Trophoblast cell (in vitro differentiated cells and primary cell): ENCODE measurements around the gene RIT2.
"Not testable (repeated sequence)": the region's sequence is repeated elsewhere in the genome, so short reads cannot be mapped to it uniquely, and the experiment has no call there.

Experiments
- DNase-seq, 2 donors: peaks; one replicate each; pipeline ENCODE4 v3.0.0-alpha.2; 2016
- H2AFZ ChIP-seq: 2 replicates; pipeline ENCODE4 v1.6.1; 2013; ENCODE audit warnings: low read length, moderate library complexity, mild to moderate bottlenecking; ENCODE audit not compliant: insufficient read depth, poor library complexity
- H2AK5ac ChIP-seq: 2 replicates; pipeline ENCODE4 v1.6.1; 2013; ENCODE audit warnings: mild to moderate bottlenecking, low read length
- H2BK120ac ChIP-seq: 2 replicates; pipeline ENCODE4 v1.6.1; 2013; ENCODE audit warnings: low read length, mild to moderate bottlenecking, moderate library complexity; ENCODE audit not compliant: insufficient read depth, poor library complexity
- H2BK12ac ChIP-seq: 2 replicates; pipeline ENCODE4 v1.6.1; 2013; ENCODE audit warnings: mild to moderate bottlenecking, low read length, moderate library complexity
- H2BK5ac ChIP-seq: 2 replicates; pipeline ENCODE4 v1.6.1; 2013; ENCODE audit warnings: low read length, low read depth, moderate library complexity, mild to moderate bottlenecking; ENCODE audit not compliant: poor library complexity
- H3K14ac ChIP-seq: 2 replicates; pipeline ENCODE4 v1.6.1; 2013; ENCODE audit warnings: mild to moderate bottlenecking, low read length
- H3K18ac ChIP-seq: 2 replicates; pipeline ENCODE4 v1.6.1; 2013; ENCODE audit warnings: mild to moderate bottlenecking, low read length
- H3K23ac ChIP-seq: 2 replicates; pipeline ENCODE4 v1.6.1; 2013; ENCODE audit warnings: low read length
- H3K27ac ChIP-seq: 2 replicates; pipeline ENCODE4 v1.5.1; 2013; ENCODE audit warnings: low read depth, mild to moderate bottlenecking, inconsistent platforms, low read length, moderate library complexity
- H3K27me3 ChIP-seq: 2 replicates; pipeline ENCODE4 v1.6.1; 2013; ENCODE audit warnings: inconsistent platforms, mild to moderate bottlenecking, low read length, moderate library complexity; ENCODE audit not compliant: insufficient read depth
- H3K36me3 ChIP-seq, 2 experiments: 1 replicate in 1 of 2; 2 replicates in 1 of 2; pipeline ENCODE4 v1.6.1; 2013; ENCODE audit warnings: low read length in 2 of 2, mild to moderate bottlenecking in 2 of 2, moderate library complexity in 1 of 2; ENCODE audit not compliant: insufficient read depth in 2 of 2, control insufficient read depth in 1 of 2
- H3K4ac ChIP-seq: 2 replicates; pipeline ENCODE4 v1.6.1; 2013; ENCODE audit warnings: low read depth, mild to moderate bottlenecking, low read length, moderate library complexity
- H3K4me1 ChIP-seq, 2 experiments: 1 replicate in 1 of 2; 2 replicates in 1 of 2; pipeline ENCODE4 v1.6.1; 2013; ENCODE audit warnings: low read length in 2 of 2, mild to moderate bottlenecking in 2 of 2, moderate library complexity in 1 of 2; ENCODE audit not compliant: insufficient read depth in 2 of 2, control insufficient read depth in 1 of 2
- H3K4me2 ChIP-seq: 2 replicates; pipeline ENCODE4 v1.6.1; 2013; ENCODE audit warnings: inconsistent platforms, mild to moderate bottlenecking, low read length, moderate library complexity
- H3K4me3 ChIP-seq: 2 replicates; pipeline ENCODE4 v1.5.1; 2013; ENCODE audit warnings: mild to moderate bottlenecking, low read depth, low read length, inconsistent platforms
- H3K79me1 ChIP-seq: one replicate; pipeline ENCODE4 v1.6.1; 2013; ENCODE audit warnings: low read length
- H3K79me2 ChIP-seq: 2 replicates; pipeline ENCODE4 v1.6.1; 2013; ENCODE audit warnings: low read length, mild to moderate bottlenecking; ENCODE audit not compliant: control insufficient read depth, insufficient read depth, poor library complexity
- H3K9ac ChIP-seq: 2 replicates; pipeline ENCODE4 v1.6.1; 2013; ENCODE audit warnings: mild to moderate bottlenecking, low read length
- H3K9me3 ChIP-seq: 2 replicates; pipeline ENCODE4 v1.6.1; 2013; ENCODE audit warnings: low read depth, mild to moderate bottlenecking, control low read depth, inconsistent platforms, low read length; ENCODE audit not compliant: insufficient read depth
- H4K12ac ChIP-seq: 2 replicates; pipeline ENCODE4 v1.6.1; 2013; ENCODE audit warnings: low read depth, mild to moderate bottlenecking, low read length, moderate library complexity
- H4K8ac ChIP-seq: 2 replicates; pipeline ENCODE4 v1.6.1; 2013; ENCODE audit warnings: low read depth, mild to moderate bottlenecking, low read length, moderate library complexity
- H4K91ac ChIP-seq: one replicate; pipeline ENCODE4 v1.6.1; 2013; ENCODE audit warnings: low read depth, mild to moderate bottlenecking, low read length, moderate library complexity
- WGBS: extraction: QIAGEN DNeasy Blood & Tissue Kit; methylation state at CpG from one replicate; pipeline ENCODE4 v1.1.7; 2013; ENCODE audit warnings: missing lambda C conversion rate; ENCODE audit not compliant: insufficient read length, insufficient coverage; ENCODE audit errors: extremely low coverage; 5-methylcytosine and 5-hydroxymethylcytosine counted together

RIT2 gene

GRCh38 chr18:42741805-42742347 lies 373.6 kb downstream of the RIT2 start:
- not testable (repeated sequence) for H4K8ac ChIP-seq, H3K4me1 ChIP-seq, H2AFZ ChIP-seq, H3K27ac ChIP-seq, H3K18ac ChIP-seq, H3K23ac ChIP-seq, H3K4ac ChIP-seq, H2AK5ac ChIP-seq, H3K79me2 ChIP-seq, H3K79me1 ChIP-seq, H3K4me3 ChIP-seq, H4K91ac ChIP-seq, H3K36me3 ChIP-seq, H3K14ac ChIP-seq, H2BK120ac ChIP-seq, H4K12ac ChIP-seq, H2BK5ac ChIP-seq, DNase-seq, H3K9me3 ChIP-seq, H3K9ac ChIP-seq, H2BK12ac ChIP-seq, H3K27me3 ChIP-seq, H3K4me2 ChIP-seq
- WGBS, result 100% methylated on average over 1 of the region's 12 CpGs

GRCh38 chr18:42741299-42741698 lies 374.2 kb downstream of the RIT2 start:
- WGBS, result no CpG with 5 or more reads among the region's 2 CpGs
- not testable (repeated sequence) for H3K27ac ChIP-seq, H3K4me2 ChIP-seq, H4K91ac ChIP-seq, H2BK120ac ChIP-seq, H3K4ac ChIP-seq, H3K9ac ChIP-seq, H4K12ac ChIP-seq, H2AK5ac ChIP-seq, H3K27me3 ChIP-seq, H3K23ac ChIP-seq, H3K4me1 ChIP-seq, H3K79me2 ChIP-seq, H3K14ac ChIP-seq, H4K8ac ChIP-seq, H3K4me3 ChIP-seq, H2BK12ac ChIP-seq, H3K79me1 ChIP-seq, H3K9me3 ChIP-seq, H2AFZ ChIP-seq, H3K36me3 ChIP-seq, DNase-seq, H2BK5ac ChIP-seq, H3K18ac ChIP-seq

- Histone ChIP-seq H2BK5ac (no peak overlapping the region), H2AK5ac (no peak overlapping the region), H4K12ac (no peak overlapping the region), H3K9me3 (no peaks in the 10 kb centered on the region), H2BK12ac (no peak overlapping the region), H3K14ac (no peak overlapping the region), H3K79me1 (no peaks in the 10 kb centered on the region), H3K36me3 (no peaks in the 10 kb centered on the region), H3K9ac (no peak overlapping the region), H2BK120ac (no peak overlapping the region), H3K27me3 (no peaks in the 10 kb centered on the region), H3K23ac (no peak overlapping the region), H3K4me1 (no peaks in the 10 kb centered on the region), H3K18ac (no peak overlapping the region), H4K8ac (no peak overlapping the region), H3K4me3 (no peak overlapping the region), H4K91ac (no peak overlapping the region), H3K4me2 (no peak overlapping the region), H3K4ac (no peak overlapping the region), H2AFZ (no peak overlapping the region), H3K27ac (no peak overlapping the region), H3K79me2 (no peaks in the 10 kb centered on the region)
- WGBS, result no CpG with 5 or more reads among the region's 1 CpG
- no peak for DNase-seq
These were observed 379.4 kb downstream of the RIT2 start for GRCh38 chr18:42736074-42736473.

DNA sequence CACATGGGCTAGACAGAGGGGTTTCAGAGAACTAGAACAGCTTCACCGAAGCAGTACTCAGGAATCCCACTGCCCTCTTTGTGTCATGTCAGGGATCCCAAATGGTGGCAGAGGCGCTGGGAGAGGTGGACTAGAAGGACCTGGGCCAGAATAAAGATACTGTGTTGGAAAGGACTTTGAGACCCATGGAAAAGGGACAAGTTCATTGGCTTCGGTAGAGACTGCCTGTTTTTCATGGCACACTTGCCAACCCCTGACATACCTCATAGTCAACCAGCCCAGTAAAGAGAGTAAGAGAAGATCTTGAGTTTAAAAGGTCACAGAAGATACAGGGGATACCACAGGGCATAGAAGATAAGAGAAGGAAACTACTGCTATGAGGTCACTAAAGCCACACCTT lies 381.0 kb downstream of the RIT2 start:
- H3K79me2 ChIP-seq, result no peaks in the 10 kb centered on the region
- no peak overlapping the region for H2BK5ac ChIP-seq
- no peak for DNase-seq
- no peaks in the 10 kb centered on the region for H3K79me1 ChIP-seq
- no peak overlapping the region for H4K12ac ChIP-seq
- H4K91ac ChIP-seq, result no peak overlapping the region
- no peak overlapping the region for H3K9ac ChIP-seq
- no peaks in the 10 kb centered on the region for H3K27me3 ChIP-seq
- no peak overlapping the region for H3K4me3 ChIP-seq
- H2BK120ac ChIP-seq, result no peak overlapping the region
- no peak overlapping the region for H2AFZ ChIP-seq
- H3K36me3 ChIP-seq, result no peaks in the 10 kb centered on the region
- H2AK5ac ChIP-seq, result no peak overlapping the region
- H3K14ac ChIP-seq, result no peak overlapping the region
- no peak overlapping the region for H3K27ac ChIP-seq
- no peak overlapping the region for H4K8ac ChIP-seq
- WGBS, result no CpG with 5 or more reads among the region's 3 CpGs
- H3K4me2 ChIP-seq, result no peak overlapping the region
- no peak overlapping the region for H3K4ac ChIP-seq
- H3K18ac ChIP-seq, result no peak overlapping the region
- no peaks in the 10 kb centered on the region for H3K4me1 ChIP-seq
- H3K9me3 ChIP-seq, result no peaks in the 10 kb centered on the region
- H3K23ac ChIP-seq, result no peak overlapping the region
- no peak overlapping the region for H2BK12ac ChIP-seq
